ENCODE results near the gene TTLL11. TPM values are rescaled to one million over a fixed set of nuclear protein-coding genes. Genes with fewer than 3 reads are reported as not detected.

The TTLL11 gene
- total RNA-seq, 1 donor = 6.2 TPM

- no peaks in the 10 kb centered on the region for H3K27me3 ChIP-seq (ENCODE audit: insufficient read depth, low read length)
- TF ChIP-seq, protein P1, sequence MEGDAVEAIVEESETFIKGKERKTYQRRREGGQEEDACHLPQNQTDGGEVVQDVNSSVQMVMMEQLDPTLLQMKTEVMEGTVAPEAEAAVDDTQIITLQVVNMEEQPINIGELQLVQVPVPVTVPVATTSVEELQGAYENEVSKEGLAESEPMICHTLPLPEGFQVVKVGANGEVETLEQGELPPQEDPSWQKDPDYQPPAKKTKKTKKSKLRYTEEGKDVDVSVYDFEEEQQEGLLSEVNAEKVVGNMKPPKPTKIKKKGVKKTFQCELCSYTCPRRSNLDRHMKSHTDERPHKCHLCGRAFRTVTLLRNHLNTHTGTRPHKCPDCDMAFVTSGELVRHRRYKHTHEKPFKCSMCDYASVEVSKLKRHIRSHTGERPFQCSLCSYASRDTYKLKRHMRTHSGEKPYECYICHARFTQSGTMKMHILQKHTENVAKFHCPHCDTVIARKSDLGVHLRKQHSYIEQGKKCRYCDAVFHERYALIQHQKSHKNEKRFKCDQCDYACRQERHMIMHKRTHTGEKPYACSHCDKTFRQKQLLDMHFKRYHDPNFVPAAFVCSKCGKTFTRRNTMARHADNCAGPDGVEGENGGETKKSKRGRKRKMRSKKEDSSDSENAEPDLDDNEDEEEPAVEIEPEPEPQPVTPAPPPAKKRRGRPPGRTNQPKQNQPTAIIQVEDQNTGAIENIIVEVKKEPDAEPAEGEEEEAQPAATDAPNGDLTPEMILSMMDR (IDR thresholded peaks at IDR 0.05; ENCODE audit: extremely low read depth, low read depth, low read length) = no peak
- H3K27ac ChIP-seq (ENCODE audit: low read depth, low read length) = no peak overlapping the region
- H3K4me1 ChIP-seq (ENCODE audit: insufficient read depth, low read length) = no peaks in the 10 kb centered on the region
- H3K79me2 ChIP-seq (ENCODE audit: insufficient read depth, low read length) = no peaks in the 10 kb centered on the region
- H3K9me3 ChIP-seq (ENCODE audit: low read depth, low read length) = no peaks in the 10 kb centered on the region
- DNase-seq (ENCODE audit: insufficient read length, low spot score, missing footprints) = no peak
- no peaks in the 10 kb centered on the region for H3K36me3 ChIP-seq (ENCODE audit: insufficient read depth, low read length)
- H4K20me1 ChIP-seq (ENCODE audit: insufficient read depth, low read length) = peaks cover 15% of the 10 kb centered on the region
- H3K4me2 ChIP-seq (ENCODE audit: insufficient read depth, low read length) = no peak overlapping the region
- H2AFZ ChIP-seq (ENCODE audit: low read length) = no peak overlapping the region
- no peak overlapping the region for H3K4me3 ChIP-seq (ENCODE audit: insufficient read depth, low read length)
These were observed 94.5 kb downstream of the TTLL11 start for GRCh38 chr9:121998513-121999049.

GRCh38 chr9:121997791-121998190 is 95.3 kb downstream of the TTLL11 start:
- Histone ChIP-seq H3K79me2 (ENCODE audit: insufficient read depth, low read length) (no peaks in the 10 kb centered on the region), H3K36me3 (ENCODE audit: insufficient read depth, low read length) (no peaks in the 10 kb centered on the region), H3K4me3 (ENCODE audit: insufficient read depth, low read length) (no peak overlapping the region), H3K9me3 (ENCODE audit: low read depth, low read length) (no peaks in the 10 kb centered on the region), H3K27ac (ENCODE audit: low read depth, low read length) (no peak overlapping the region), H3K4me1 (ENCODE audit: insufficient read depth, low read length) (no peaks in the 10 kb centered on the region), H3K27me3 (ENCODE audit: insufficient read depth, low read length) (no peaks in the 10 kb centered on the region), H2AFZ (ENCODE audit: low read length) (no peak overlapping the region), H3K4me2 (ENCODE audit: insufficient read depth, low read length) (no peak overlapping the region), H4K20me1 (ENCODE audit: insufficient read depth, low read length) (peaks cover 15% of the 10 kb centered on the region)
- TF ChIP-seq, protein P1 (IDR thresholded peaks at IDR 0.05; ENCODE audit: extremely low read depth, low read depth, low read length) = no peak
- no peak for DNase-seq (ENCODE audit: insufficient read length, low spot score, missing footprints)

DNA sequence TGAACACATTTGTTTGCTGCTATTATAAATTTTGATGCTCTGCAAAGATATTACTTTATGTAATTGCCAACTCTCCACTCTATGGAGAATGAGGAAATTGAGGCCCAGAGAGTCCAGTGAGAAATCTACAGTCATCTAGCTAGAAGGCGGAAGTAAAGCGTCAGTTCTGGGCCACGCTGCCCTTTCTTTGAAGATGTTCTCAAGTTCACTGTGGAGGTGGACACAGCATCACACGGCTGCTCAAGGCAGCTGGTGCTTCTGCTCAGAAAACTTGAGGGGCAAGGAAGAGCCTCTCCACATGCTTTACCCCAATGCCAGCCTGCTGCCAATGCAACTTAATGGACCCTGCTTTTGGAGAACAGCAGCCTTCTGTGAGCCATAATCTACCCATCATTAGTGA is 96.3 kb downstream of the TTLL11 start:
- no peak for DNase-seq (ENCODE audit: insufficient read length, low spot score, missing footprints)
- TF ChIP-seq, protein P1 (IDR thresholded peaks at IDR 0.05; ENCODE audit: extremely low read depth, low read depth, low read length) = no peak
- H3K9me3 ChIP-seq (ENCODE audit: low read depth, low read length) = no peaks in the 10 kb centered on the region
- H3K4me2 ChIP-seq (ENCODE audit: insufficient read depth, low read length) = no peak overlapping the region
- peaks cover 12% of the 10 kb centered on the region for H4K20me1 ChIP-seq (ENCODE audit: insufficient read depth, low read length)
- H3K27ac ChIP-seq (ENCODE audit: low read depth, low read length) = no peak overlapping the region
- H3K4me1 ChIP-seq (ENCODE audit: insufficient read depth, low read length) = no peaks in the 10 kb centered on the region
- H3K36me3 ChIP-seq (ENCODE audit: insufficient read depth, low read length) = no peaks in the 10 kb centered on the region
- H3K4me3 ChIP-seq (ENCODE audit: insufficient read depth, low read length) = no peak overlapping the region
- no peaks in the 10 kb centered on the region for H3K27me3 ChIP-seq (ENCODE audit: insufficient read depth, low read length)
- no peaks in the 10 kb centered on the region for H3K79me2 ChIP-seq (ENCODE audit: insufficient read depth, low read length)
- H2AFZ ChIP-seq (ENCODE audit: low read length) = no peak overlapping the region

DNA sequence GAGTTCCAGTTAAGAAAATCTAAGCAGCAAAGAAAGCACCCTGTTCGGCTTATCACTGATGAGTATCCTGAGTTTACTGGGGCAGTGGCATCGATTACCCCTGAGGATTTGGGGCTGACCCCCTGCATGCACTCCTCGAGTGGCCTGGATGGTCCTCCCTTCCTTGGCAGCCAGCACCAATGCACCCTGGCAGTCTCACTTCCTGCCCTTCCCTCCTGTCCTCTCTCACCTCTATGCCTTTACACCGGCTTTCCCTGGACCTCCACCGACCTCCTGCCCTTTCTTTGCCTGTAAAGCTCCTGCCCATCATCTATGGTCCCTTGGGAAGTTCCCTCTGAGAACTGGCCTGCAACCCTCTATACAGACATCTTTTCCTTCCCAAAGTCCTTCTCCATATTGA is 97.1 kb downstream of the TTLL11 start:
- H3K36me3 ChIP-seq (ENCODE audit: insufficient read depth, low read length) = no peaks in the 10 kb centered on the region
- no peaks in the 10 kb centered on the region for H3K4me1 ChIP-seq (ENCODE audit: insufficient read depth, low read length)
- H3K27ac ChIP-seq (ENCODE audit: low read depth, low read length) = no peak overlapping the region
- H4K20me1 ChIP-seq (ENCODE audit: insufficient read depth, low read length) = peaks cover 12% of the 10 kb centered on the region
- no peaks in the 10 kb centered on the region for H3K9me3 ChIP-seq (ENCODE audit: low read depth, low read length)
- no peak overlapping the region for H3K4me2 ChIP-seq (ENCODE audit: insufficient read depth, low read length)
- DNase-seq (ENCODE audit: insufficient read length, low spot score, missing footprints) = no peak
- TF ChIP-seq, protein P1 (IDR thresholded peaks at IDR 0.05; ENCODE audit: extremely low read depth, low read depth, low read length) = no peak
- no peaks in the 10 kb centered on the region for H3K79me2 ChIP-seq (ENCODE audit: insufficient read depth, low read length)
- no peaks in the 10 kb centered on the region for H3K27me3 ChIP-seq (ENCODE audit: insufficient read depth, low read length)
- H2AFZ ChIP-seq (ENCODE audit: low read length) = no peak overlapping the region
- H3K4me3 ChIP-seq (ENCODE audit: insufficient read depth, low read length) = no peak overlapping the region
